K562 (cell line): ENCODE data around the gene CNTN3. TPM values are rescaled to one million over a fixed set of nuclear protein-coding genes. Genes with fewer than 3 reads are reported as not detected.

Source experiments
- ATAC-seq: fragments of 200-7000 bp; cut with Tn5 transposase; 3 replicates; pipeline ENCODE4 v1.9.1; 2020; ENCODE audit warnings: moderate library complexity
- BruUV-seq: library from RNA; stranded (reverse); fragments of 400-500 nt; replicated peaks from 2 replicates; lab custom pipeline; 2021; lab: Mats Ljungman, UMichigan
- CTCF ChIA-PET: fragments of 300-600 bp; formaldehyde crosslinking; extraction: SDS; loops from one replicate; lab custom pipeline; 2021; ENCODE audit warnings: low intra/inter-chr PET ratio; lab: Yijun Ruan, JAX
- POLR2A ChIA-PET: fragments of 300-600, 350-650 bp; sonication (Branson Sonifier 250); formaldehyde crosslinking; extraction: SDS; loops from one replicate; lab custom pipeline; 2021; ENCODE audit warnings: antibody characterized with exemption, inconsistent platforms; lab: Yijun Ruan, JAX
- DNase-seq, 4 experiments: peaks; one replicate each; pipeline versions ENCODE4 v3.0.0 to v3.0.0-alpha.2; 2011 to 2018; ENCODE audit warnings: low spot score in 3 of 4, mixed read lengths in 3 of 4; ENCODE audit errors: extremely low read depth in 1 of 4
- FAIRE-seq: peaks from 2 replicates; lab custom pipeline; 2011; peaks lifted over from hg19 to GRCh38; lab: Jason Lieb, UNC
- H2AFZ ChIP-seq: 2 replicates; pipeline ENCODE4 v1.6.0; 2011; ENCODE audit warnings: low read depth, low read length, control low read depth, inconsistent platforms
- H3K27ac ChIP-seq: fragments of 200-600 bp; 3 replicates; pipeline ENCODE4 v1.8.0; 2011; ENCODE audit warnings: low read depth, mild to moderate bottlenecking, control low read depth, inconsistent platforms, low read length, moderate library complexity, mixed read lengths; ENCODE audit errors: extremely low read depth
- H3K27me3 ChIP-seq, 2 experiments: fragments of 300-600 bp in 1 of 2; 2 replicates in 1 of 2; 3 replicates in 1 of 2; pipeline versions ENCODE4 v1.6.0 to v1.8.0; 2011; ENCODE audit warnings: inconsistent platforms in 2 of 2, low read length in 2 of 2, mild to moderate bottlenecking in 1 of 2, mixed read lengths in 1 of 2, moderate library complexity in 1 of 2; ENCODE audit not compliant: control insufficient read depth in 2 of 2, insufficient read depth in 2 of 2
- H3K36me3 ChIP-seq: fragments of 300-600 bp; 3 replicates; pipeline ENCODE4 v1.8.0; 2011; ENCODE audit warnings: mild to moderate bottlenecking, low read length, inconsistent platforms; ENCODE audit not compliant: control insufficient read depth, insufficient read depth
- H3K4me1 ChIP-seq, 2 experiments: fragments of 200-600 bp in 1 of 2; replicated peaks in 1 of 2; 2 replicates in 1 of 2; 3 replicates in 1 of 2; pipeline versions ENCODE4 v1.5.1 to v1.8.0; 2011; ENCODE audit warnings: inconsistent platforms in 2 of 2, low read length in 2 of 2, mild to moderate bottlenecking in 1 of 2, mixed read lengths in 1 of 2, moderate library complexity in 1 of 2; ENCODE audit not compliant: control insufficient read depth in 2 of 2, insufficient read depth in 2 of 2
- H3K4me2 ChIP-seq: 2 replicates; pipeline ENCODE4 v1.6.1; 2011; ENCODE audit warnings: low read length, control low read depth, inconsistent platforms, mixed read lengths; ENCODE audit not compliant: insufficient read depth
- H3K4me3 ChIP-seq: fragments of 200-600 bp; sonication (generic), shearing (Covaris generic); 2 replicates; pipeline ENCODE4 v1.5.1; 2016; ENCODE audit warnings: control low read depth, inconsistent platforms
- H3K79me2 ChIP-seq: fragments of 200-600 bp; 3 replicates; pipeline ENCODE4 v1.8.0; 2011; ENCODE audit warnings: low read length, inconsistent platforms; ENCODE audit not compliant: control insufficient read depth, insufficient read depth
- H3K9ac ChIP-seq, 2 experiments: 2 replicates each; pipeline versions ENCODE4 v1.6.0 to v1.6.1; 2011; ENCODE audit warnings: low read depth in 2 of 2, low read length in 2 of 2, control low read depth in 1 of 2, inconsistent platforms in 1 of 2, mild to moderate bottlenecking in 1 of 2, mixed read lengths in 1 of 2; ENCODE audit not compliant: insufficient read depth in 1 of 2
- H3K9me1 ChIP-seq: one replicate; pipeline ENCODE4 v1.6.0; 2011; ENCODE audit warnings: inconsistent platforms, mild to moderate bottlenecking, low read length, moderate library complexity; ENCODE audit not compliant: control insufficient read depth, insufficient read depth
- H3K9me3 ChIP-seq: replicated peaks from 2 replicates; pipeline ENCODE4 v1.5.1; 2011; ENCODE audit warnings: low read depth, low read length, inconsistent platforms; ENCODE audit not compliant: control insufficient read depth, insufficient read depth
- H4K20me1 ChIP-seq: replicated peaks from 2 replicates; pipeline ENCODE4 v1.6.1; 2011; ENCODE audit warnings: low read length, inconsistent platforms, mixed read lengths; ENCODE audit not compliant: control insufficient read depth, insufficient read depth
- GABPA ChIP-seq: fragments of 200-800 bp; sonication (Bioruptor generic); conservative IDR thresholded peaks from 2 replicates; pipeline ENCODE4 v1.6.1; 2016; ENCODE audit warnings: low read depth, missing genetic modification characterization, missing compliant biosample characterization
- HDAC3 ChIP-seq: fragments of 450-650 bp; IDR thresholded peaks from 2 replicates; pipeline ENCODE4 v1.6.1; 2018; ENCODE audit warnings: borderline replicate concordance, mild to moderate bottlenecking, moderate library complexity; ENCODE audit not compliant: partially characterized antibody
- HDGF ChIP-seq: fragments of 450-650 bp; IDR thresholded peaks from 2 replicates; pipeline ENCODE4 v1.6.1; 2016
- LEF1 ChIP-seq: fragments of 450-650 bp; IDR thresholded peaks from 2 replicates; pipeline ENCODE4 v1.6.1; 2016; ENCODE audit warnings: mild to moderate bottlenecking
- ZNF785 ChIP-seq: fragments of 250-450 bp; sonication (Bioruptor Pico); IDR thresholded peaks from 2 replicates; pipeline ENCODE4 v1.4.0; 2020; ENCODE audit warnings: mild to moderate bottlenecking
- WGBS: fragments of 100-300 bp; shearing (Covaris generic); methylation state at CpG from one replicate; pipeline ENCODE4 v1.1.6; 2016; ENCODE audit warnings: low coverage, mixed read lengths; ENCODE audit not compliant: insufficient coverage; ENCODE audit errors: missing lambda C conversion rate; 5-methylcytosine and 5-hydroxymethylcytosine counted together
- in situ Hi-C: fragments of 300-500 bp; cut with MboI; formaldehyde crosslinking; loops from 4 replicates; pipeline ENCODE4 v1.15.0; 2018; ENCODE audit warnings: inconsistent platforms, mixed read lengths
- intact Hi-C: fragments of 100-400 bp; cut with micrococcal nuclease; formaldehyde crosslinking; loops from 2 replicates; pipeline ENCODE4 v1.14.2; 2022
- polyA plus RNA-seq, 8 experiments: library from polyadenylated mRNA; depleted of rRNA in 4 of 8; stranded (reverse) in 5 of 8; unstranded in 3 of 8; fragments of >200 nt; fragmentation: Nextera tagmentation in 2 of 8; fragmentation: Illumina TruSeq in 1 of 8; extraction: Ambion mirVana in 2 of 8; extraction: Trizol in 1 of 8; gene quantifications; 2 replicates each; pipeline versions ENCODE4 v1.2.1 to v1.2.3, GENCODE V29; 2011 to 2014; ENCODE audit warnings: inconsistent platforms in 1 of 8, missing spikeins in 1 of 8
- total RNA-seq, 7 experiments: library from RNA; depleted of rRNA in 6 of 7; stranded (reverse); fragments of >200 nt in 6 of 7; fragmentation: Illumina TruSeq in 2 of 7; extraction: Trizol in 2 of 7; gene quantifications; 2 replicates each; pipeline versions ENCODE4 v1.2.1 to v1.2.3, GENCODE V29; 2011 to 2021; ENCODE audit warnings: low replicate concordance in 1 of 7
- TF ChIP-seq, protein P1 (sequence below): sonication (generic); formaldehyde crosslinking; IDR thresholded peaks from 2 replicates; pipeline ENCODE4 v1.8.0; 2022; ENCODE audit warnings: missing genetic modification reagents, mild to moderate bottlenecking, borderline replicate concordance

CNTN3 gene
- total and polyA plus RNA-seq, 9 of the 15 experiments (the other 6 are each of a cell fraction or from before 2014, with no cell fraction given) = 0.01 to 0.07 (median 0.03) TPM; not detected in 3

DNA sequence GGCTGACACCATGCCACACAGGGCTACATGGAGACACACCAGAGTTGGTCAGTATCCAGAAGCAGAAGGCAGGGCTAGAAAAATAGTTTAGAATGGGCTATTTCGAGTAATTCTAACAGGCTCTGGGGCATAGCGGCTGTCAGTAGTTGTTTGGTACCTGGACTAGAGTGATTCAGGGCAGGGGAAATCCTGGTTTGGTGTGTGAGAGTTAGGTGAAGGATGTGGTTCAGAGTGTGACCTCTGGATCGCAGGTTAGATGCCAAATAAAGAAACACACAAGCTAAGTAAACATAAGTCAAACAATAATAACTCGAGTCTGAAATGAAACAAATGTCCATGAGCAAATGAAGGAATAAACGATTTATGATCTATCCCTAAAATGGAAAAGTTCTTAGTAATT, 31.5 kb downstream of the CNTN3 start:
- CTCF ChIA-PET = no interaction called here
- Histone ChIP-seq H3K4me1 (no peaks in the 10 kb centered on the region), H2AFZ (no peak overlapping the region), H4K20me1 (no peaks in the 10 kb centered on the region), H3K79me2 (no peaks in the 10 kb centered on the region), H3K9me1 (no peaks in the 10 kb centered on the region), H3K36me3 (no peaks in the 10 kb centered on the region), H3K27ac (no peak overlapping the region), H3K4me3 (no peak overlapping the region), H3K4me2 (no peak overlapping the region), H3K9me3 (no peaks in the 10 kb centered on the region), H3K27me3 (no peaks in the 10 kb centered on the region), H3K9ac (no peak overlapping the region)
- in situ Hi-C loops (no loop called here), intact Hi-C loops (no loop called here)
- 0% methylated on average over 5 of the region's 5 CpGs for WGBS
- POLR2A ChIA-PET = no interaction called here
- TF ChIP-seq HDGF (no peak), ZNF785 (CRISPR knock-in tag) (no peak), HDAC3 (no peak), LEF1 (no peak), GABPA (tag) (no peak)
- TF ChIP-seq, protein P1, sequence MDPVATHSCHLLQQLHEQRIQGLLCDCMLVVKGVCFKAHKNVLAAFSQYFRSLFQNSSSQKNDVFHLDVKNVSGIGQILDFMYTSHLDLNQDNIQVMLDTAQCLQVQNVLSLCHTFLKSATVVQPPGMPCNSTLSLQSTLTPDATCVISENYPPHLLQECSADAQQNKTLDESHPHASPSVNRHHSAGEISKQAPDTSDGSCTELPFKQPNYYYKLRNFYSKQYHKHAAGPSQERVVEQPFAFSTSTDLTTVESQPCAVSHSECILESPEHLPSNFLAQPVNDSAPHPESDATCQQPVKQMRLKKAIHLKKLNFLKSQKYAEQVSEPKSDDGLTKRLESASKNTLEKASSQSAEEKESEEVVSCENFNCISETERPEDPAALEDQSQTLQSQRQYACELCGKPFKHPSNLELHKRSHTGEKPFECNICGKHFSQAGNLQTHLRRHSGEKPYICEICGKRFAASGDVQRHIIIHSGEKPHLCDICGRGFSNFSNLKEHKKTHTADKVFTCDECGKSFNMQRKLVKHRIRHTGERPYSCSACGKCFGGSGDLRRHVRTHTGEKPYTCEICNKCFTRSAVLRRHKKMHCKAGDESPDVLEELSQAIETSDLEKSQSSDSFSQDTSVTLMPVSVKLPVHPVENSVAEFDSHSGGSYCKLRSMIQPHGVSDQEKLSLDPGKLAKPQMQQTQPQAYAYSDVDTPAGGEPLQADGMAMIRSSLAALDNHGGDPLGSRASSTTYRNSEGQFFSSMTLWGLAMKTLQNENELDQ (CRISPR knock-in tag) = no peak
- ATAC-seq (no peak), FAIRE-seq (no peak), DNase-seq (no peak)
- BruUV-seq = no TSS peak
